ENCODE measurements around the gene DAP. TPM values are rescaled to one million over a fixed set of nuclear protein-coding genes. Genes with fewer than 3 reads are reported as not detected.
"Not testable (repeated sequence)": the region's sequence is repeated elsewhere in the genome, so short reads cannot be mapped to it uniquely, and the experiment has no call there.

DAP gene
- polyA plus RNA-seq, 1 donor from 2014 or later, result 105 TPM

DNA sequence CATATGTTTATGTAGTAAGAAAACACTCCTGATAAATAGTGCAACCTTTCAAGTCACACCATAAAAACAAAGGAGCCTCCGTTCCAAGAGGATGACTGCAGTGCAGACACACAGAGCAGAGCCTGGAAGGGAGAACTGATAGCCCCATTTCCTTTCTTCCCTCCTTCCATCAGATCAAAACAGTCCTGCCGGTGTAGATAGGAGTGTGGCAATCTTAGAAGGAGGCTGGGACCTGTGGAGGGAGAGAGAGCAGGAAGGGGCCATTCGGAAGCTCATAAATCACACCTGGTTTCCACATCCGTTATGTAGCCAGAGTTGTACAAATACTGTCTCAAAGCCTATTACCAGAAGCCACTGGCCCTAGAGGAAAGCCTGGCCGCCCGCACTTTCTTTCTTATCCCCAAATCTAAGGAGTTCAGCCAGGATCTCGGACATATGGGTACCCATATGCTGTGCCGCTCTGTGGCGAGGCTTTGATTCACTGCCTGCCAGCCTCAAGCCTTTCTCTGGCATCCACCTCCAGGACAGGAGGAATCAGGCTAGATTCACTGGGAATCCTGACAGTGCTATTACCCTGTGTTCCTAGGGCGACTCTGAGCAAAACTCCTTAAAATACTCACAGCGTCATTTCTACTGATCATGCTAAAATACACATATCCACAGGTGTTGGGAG lies 26.9 kb downstream of the DAP start:
- H3K4me1 Mint-ChIP-seq, result peaks cover 24 to 46% (median 29%) of the 10 kb centered on the region in 3 donors
- H3K36me3 Mint-ChIP-seq, result peaks cover 5% of the 10 kb centered on the region
- H3K27ac Mint-ChIP-seq, result peak overlapping the region in 1 of 3 donors; percentile 35
- no peaks in the 10 kb centered on the region for H3K27me3 Mint-ChIP-seq
- no peak overlapping the region for H3K4me3 Mint-ChIP-seq
- no peaks in the 10 kb centered on the region for H3K9me3 Mint-ChIP-seq

DNA sequence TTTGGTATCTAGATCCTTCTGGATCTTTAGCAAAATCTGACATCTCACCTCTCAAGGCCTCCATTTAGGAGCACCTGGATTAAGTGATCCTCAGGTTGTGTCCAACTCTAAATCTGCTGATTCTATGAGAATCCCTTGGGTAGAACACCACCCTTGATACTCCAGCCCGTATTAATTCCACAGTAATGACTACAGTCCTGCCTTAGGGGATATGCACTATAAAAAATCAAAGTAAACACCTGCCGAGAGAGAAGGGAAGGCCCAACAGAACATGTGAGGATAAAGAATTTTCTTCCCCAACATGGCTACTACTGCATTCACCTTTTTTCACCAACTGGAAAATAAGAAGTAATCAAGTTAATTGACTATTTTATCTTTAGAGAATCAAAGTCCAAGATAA lies 27.6 kb downstream of the DAP start:
- Mint-ChIP-seq H3K27ac (peak overlapping the region in 2 of 3 donors; percentile 49 to 55), H3K9me3 (no peaks in the 10 kb centered on the region), H3K4me1 (peaks cover 27 to 45% (median 33%) of the 10 kb centered on the region in 3 donors), H3K36me3 (peaks cover 1% of the 10 kb centered on the region), H3K27me3 (no peaks in the 10 kb centered on the region), H3K4me3 (peak overlapping the region in 1 of 4 donors; percentile 7)

DNA sequence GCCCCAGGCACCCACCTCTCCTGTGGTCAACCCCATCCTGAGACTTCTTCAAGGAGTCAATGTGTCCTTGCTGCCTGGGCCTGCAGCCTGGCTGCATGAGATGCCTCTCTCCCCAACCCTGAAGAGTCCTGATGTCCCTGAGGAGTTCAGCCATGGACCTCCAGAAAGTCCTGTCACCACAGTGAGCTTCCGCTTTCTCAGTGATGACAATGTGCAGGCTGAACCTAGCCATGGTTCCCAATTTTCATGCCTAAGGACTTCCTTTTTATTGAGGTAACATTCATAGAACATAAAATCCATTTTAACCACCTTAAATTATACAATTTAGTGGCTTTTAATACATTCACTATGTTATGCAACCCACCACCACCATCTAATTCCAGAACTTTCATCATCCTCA lies 29.1 kb downstream of the DAP start:
- Mint-ChIP-seq H3K4me1 (peaks cover 39 to 54% (median 45%) of the 10 kb centered on the region in 3 donors), H3K9me3 (no peaks in the 10 kb centered on the region), H3K27me3 (no peaks in the 10 kb centered on the region), H3K27ac (peak overlapping the region in 1 of 3 donors; percentile 64), H3K4me3 (no peak overlapping the region), H3K36me3 (peaks cover 1% of the 10 kb centered on the region)

DNA sequence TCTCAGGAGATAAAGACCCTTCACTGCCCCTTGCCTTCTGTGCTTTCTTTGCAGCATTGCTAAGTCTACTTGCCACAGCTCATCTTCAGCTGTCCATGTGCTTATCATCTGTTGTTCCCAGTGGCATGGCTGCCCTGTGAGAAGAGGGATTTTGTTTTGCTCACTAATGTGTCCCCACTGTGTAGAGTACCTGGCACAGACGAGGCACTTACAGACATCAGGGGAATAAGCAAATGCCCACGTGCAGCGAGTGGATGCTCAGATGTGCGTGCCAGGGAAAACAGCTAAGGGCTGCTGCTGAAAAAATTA lies 31.0 kb downstream of the DAP start:
- no peaks in the 10 kb centered on the region for H3K9me3 Mint-ChIP-seq
- H3K4me1 Mint-ChIP-seq, result peaks cover 26 to 46% (median 40%) of the 10 kb centered on the region in 3 donors
- peaks cover 1% of the 10 kb centered on the region for H3K36me3 Mint-ChIP-seq
- no peaks in the 10 kb centered on the region for H3K27me3 Mint-ChIP-seq
- H3K4me3 Mint-ChIP-seq, result peak overlapping the region in 1 of 4 donors; percentile 49
- H3K27ac Mint-ChIP-seq, result peak overlapping the region in 1 of 3 donors; percentile 84

DNA sequence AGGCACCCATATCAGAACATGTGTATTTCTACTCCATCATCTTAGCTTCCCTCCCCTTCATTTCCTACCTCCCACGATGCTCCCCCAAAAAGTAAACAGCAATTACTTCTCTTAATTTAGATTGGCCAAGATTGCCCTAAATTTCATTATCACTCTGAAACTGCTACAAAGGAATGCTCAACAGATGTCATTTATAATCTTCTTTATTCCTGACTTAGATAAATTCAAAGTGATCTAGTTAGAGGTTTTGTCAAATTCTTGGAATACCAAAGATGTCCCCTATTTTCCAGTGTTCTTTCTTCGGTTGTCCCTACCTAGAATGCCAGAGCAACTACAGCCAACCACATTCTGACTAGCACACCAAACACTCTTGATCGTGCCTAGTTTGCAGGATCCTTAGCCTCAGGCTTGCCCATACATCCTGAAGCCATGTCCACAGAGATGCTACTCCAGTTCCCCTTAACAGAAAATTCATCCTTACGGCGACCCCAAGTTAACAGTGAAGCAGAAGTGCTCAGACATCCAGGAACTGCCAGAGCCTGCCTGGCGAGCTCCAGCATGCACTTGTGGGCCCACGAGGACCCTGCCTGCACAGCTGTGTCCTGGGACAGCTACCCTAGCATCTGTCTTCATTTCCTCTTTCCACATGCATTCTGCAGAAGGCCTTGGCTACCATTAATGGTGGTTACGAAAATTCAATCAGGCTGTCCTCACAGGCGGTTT lies 31.6 kb downstream of the DAP start:
- H3K27ac Mint-ChIP-seq, result peak overlapping the region in 1 of 3 donors; percentile 48
- peaks cover 1% of the 10 kb centered on the region for H3K36me3 Mint-ChIP-seq
- no peaks in the 10 kb centered on the region for H3K9me3 Mint-ChIP-seq
- H3K27me3 Mint-ChIP-seq, result no peaks in the 10 kb centered on the region
- H3K4me3 Mint-ChIP-seq, result peak overlapping the region in 2 of 4 donors; percentile 20 to 49
- peaks cover 26 to 46% (median 38%) of the 10 kb centered on the region in 3 donors for H3K4me1 Mint-ChIP-seq

DNA sequence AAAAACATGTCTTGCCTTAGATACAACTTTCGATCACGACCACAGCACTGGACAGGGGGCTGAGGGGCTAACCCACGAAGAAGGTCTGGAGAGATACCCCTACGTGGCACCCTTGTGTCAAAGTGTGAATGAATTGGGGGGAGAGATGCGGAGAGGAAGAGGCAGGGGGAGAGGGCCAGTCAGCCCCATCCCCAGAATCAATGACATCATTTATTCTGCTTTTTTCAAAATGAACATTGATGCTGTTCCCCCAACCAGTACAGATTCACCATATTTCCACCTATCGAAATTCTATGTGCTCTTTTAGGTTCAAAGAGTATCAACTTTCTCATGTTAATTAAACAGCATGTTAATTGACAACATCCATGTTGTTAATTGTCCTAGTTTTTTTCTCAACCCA lies 32.4 kb downstream of the DAP start:
- H3K36me3 Mint-ChIP-seq, result peaks cover 1% of the 10 kb centered on the region
- H3K9me3 Mint-ChIP-seq, result no peaks in the 10 kb centered on the region
- H3K27me3 Mint-ChIP-seq, result no peaks in the 10 kb centered on the region
- peaks cover 26 to 45% (median 35%) of the 10 kb centered on the region in 3 donors for H3K4me1 Mint-ChIP-seq
- peak overlapping the region in 1 of 3 donors; percentile 48 for H3K27ac Mint-ChIP-seq
- H3K4me3 Mint-ChIP-seq, result no peak overlapping the region

DNA sequence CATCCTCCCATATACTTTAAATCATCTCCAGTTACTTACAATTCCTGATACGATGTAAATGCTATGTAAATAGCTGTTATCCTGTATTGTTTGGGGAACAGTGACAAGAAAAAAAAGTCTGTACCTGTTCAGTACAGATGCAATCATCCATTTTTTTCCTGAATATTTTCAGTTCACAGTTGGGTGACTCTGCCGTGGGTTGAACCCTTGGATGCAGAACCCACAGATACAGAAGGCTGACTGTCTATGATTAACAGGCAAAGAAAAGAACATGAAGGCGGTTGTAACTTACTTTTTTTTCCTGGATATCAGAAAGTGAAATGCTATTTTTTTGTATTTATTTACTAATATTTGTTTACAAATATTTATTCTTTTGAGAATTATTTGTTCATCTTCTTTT lies 33.2 kb downstream of the DAP start:
- H3K9me3 Mint-ChIP-seq, result no peaks in the 10 kb centered on the region
- H3K4me3 Mint-ChIP-seq, result no peak overlapping the region
- peaks cover 1% of the 10 kb centered on the region for H3K36me3 Mint-ChIP-seq
- peak overlapping the region in 1 of 3 donors; percentile 34 for H3K27ac Mint-ChIP-seq
- no peaks in the 10 kb centered on the region for H3K27me3 Mint-ChIP-seq
- H3K4me1 Mint-ChIP-seq, result peaks cover 22 to 37% (median 27%) of the 10 kb centered on the region in 3 donors

DNA sequence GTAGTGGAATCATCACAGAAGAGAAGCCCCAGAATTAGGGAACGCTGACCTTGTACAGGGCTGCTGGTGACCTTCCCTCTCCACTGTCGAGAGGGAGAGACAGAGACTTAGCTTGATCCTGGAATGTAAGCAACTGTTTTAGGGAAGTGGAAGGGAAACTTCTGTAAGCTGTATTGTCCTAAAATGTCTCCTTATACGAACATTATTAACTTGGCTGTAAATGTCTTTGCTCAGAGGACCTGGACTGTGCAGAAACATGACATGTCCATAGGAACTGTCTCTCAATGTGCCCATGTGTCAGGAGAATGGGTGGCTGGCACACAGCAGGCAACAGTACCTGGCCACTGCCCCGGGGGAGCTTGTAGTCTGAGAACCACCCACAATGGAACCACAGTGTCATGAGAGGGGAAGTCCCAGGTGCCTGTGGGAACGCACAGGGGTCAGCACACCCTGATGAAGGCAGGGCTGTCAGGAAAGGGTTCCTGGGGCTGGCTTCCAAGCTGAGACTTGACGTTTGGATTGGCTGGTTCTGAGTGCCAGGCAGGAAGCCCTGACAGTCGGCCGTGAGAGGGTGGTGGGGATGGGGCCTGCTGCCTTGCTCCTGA lies 34.0 kb downstream of the DAP start:
- Mint-ChIP-seq H3K4me3 (peak overlapping the region in 1 of 4 donors; percentile 78), H3K36me3 (no peaks in the 10 kb centered on the region), H3K4me1 (peaks cover 21 to 30% (median 21%) of the 10 kb centered on the region in 3 donors), H3K27me3 (no peaks in the 10 kb centered on the region), H3K27ac (peak overlapping the region in 1 of 3 donors; percentile 54), H3K9me3 (no peaks in the 10 kb centered on the region)

DNA sequence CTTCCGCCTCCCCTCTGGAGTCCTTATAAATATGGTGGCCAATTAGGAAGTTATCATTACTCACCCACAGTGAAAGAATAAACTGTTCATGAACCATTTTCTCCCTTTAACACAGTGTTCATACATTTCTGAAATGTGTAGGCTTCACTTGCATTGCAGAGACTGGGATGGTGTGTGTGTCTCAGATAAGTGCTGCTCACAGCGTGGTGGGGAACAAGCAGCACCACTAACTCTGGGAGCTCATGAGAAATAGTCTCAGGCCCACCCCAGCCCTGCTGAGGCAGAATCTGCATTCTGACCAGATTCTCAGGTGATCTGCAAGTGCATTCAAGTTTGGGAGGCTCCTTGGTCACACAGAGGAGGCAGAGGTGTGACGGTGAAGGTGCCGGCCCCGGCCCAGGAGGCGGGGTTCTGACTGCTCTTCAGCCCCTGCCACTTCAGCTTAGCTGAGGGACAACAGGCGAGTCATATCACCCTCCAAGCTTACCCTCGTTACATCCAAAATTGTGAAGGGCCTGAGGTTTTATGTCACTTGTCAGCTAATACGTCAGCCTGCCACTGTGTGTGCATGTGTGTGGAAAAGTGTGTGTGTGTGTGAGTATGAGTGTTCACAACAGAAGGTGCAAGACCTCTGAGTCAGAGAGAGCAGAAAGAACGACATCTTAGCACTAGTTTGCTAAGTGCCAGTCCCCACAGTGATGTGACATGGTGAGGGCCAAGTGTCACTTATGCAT lies 34.7 kb downstream of the DAP start:
- no peaks in the 10 kb centered on the region for H3K27me3 Mint-ChIP-seq
- H3K27ac Mint-ChIP-seq, result peak overlapping the region in 2 of 3 donors; percentile 15 to 54
- H3K4me1 Mint-ChIP-seq, result peaks cover 21 to 30% (median 21%) of the 10 kb centered on the region in 3 donors
- H3K4me3 Mint-ChIP-seq, result peak overlapping the region in 1 of 4 donors; percentile 65
- H3K9me3 Mint-ChIP-seq, result no peaks in the 10 kb centered on the region
- H3K36me3 Mint-ChIP-seq, result no peaks in the 10 kb centered on the region

DNA sequence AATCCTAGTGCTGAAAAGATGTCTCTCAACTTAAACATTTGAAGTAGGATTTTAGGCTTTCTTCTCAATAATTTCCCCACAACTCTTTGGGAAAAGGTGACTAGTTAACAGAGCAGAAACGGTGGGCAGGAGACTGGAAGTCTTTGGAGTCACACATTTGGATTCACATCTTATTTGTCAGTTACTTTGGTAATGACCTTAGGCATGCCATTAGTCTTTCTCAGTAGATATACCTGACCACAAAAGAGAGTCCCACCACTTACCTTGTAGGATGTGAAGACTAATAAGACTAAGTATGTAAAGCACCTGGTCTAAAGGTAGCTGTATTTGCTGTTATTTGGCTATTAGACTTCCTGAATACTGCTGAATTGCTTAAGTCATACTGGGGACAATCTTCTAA lies 35.4 kb downstream of the DAP start:
- no peaks in the 10 kb centered on the region for H3K27me3 Mint-ChIP-seq
- H3K27ac Mint-ChIP-seq, result no peak overlapping the region
- no peaks in the 10 kb centered on the region for H3K9me3 Mint-ChIP-seq
- H3K4me1 Mint-ChIP-seq, result peaks cover 21 to 30% (median 21%) of the 10 kb centered on the region in 3 donors
- no peak overlapping the region for H3K4me3 Mint-ChIP-seq
- peaks cover 3% of the 10 kb centered on the region for H3K36me3 Mint-ChIP-seq

DNA sequence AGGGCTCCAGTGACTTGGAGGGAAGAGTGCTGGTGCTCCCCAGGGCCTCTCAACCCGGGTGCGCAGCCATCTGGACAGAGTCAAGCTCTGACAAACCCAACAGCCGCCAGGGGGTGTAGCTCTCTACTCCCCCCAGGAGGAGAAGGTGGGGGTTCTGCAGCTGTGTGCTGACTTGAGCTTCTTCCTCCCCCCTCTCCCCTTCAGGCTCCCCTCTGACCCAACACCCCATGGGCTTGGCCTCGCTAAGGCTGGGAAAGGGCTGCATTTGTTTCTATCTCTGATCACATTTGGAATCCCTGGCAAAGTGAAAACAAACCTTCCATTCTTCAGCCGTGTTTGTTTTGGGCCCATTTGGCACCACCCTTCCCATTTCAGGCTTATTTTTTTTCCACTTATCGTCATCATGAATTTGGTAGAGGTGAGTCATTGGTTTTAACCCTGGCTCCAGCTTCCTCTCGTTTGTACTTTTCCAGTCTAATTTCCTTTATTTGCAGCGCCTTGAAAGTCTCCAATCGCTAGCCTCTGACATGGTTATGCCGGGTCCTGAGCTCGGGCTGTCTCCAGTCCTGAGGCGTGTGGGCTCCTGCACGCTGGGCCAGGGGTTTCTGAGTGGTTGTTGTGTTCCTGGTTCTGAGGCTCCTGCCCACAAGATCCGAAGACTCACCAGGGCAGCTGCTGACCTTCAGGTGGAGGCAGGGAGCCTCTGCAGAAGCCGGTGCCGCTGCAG lies 36.1 kb downstream of the DAP start:
- H3K4me1 Mint-ChIP-seq, result peaks cover 20 to 28% (median 21%) of the 10 kb centered on the region in 3 donors
- peaks cover 3% of the 10 kb centered on the region for H3K36me3 Mint-ChIP-seq
- no peaks in the 10 kb centered on the region for H3K27me3 Mint-ChIP-seq
- no peak overlapping the region for H3K4me3 Mint-ChIP-seq
- H3K9me3 Mint-ChIP-seq, result no peaks in the 10 kb centered on the region
- no peak overlapping the region for H3K27ac Mint-ChIP-seq

DNA sequence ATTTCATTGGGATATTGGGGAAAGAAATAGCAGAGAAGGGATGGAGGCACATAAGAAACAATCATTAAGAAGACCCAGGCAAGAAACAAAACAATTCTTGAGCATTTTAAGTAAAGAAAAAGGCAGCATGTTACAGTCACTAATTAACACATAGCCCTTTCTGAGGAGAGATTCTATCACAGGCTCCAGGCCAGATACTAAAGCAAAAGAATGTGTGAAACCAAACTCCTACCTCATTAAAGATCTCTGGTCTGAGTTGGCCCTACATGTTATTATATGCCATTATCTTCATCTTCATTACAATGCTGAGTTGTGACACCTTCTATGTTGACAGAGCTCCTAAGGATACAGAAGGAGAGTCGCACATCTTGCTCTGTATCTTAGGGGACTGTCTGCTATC lies 37.5 kb downstream of the DAP start:
- no peaks in the 10 kb centered on the region for H3K9me3 Mint-ChIP-seq
- H3K4me1 Mint-ChIP-seq, result peaks cover 17 to 23% (median 19%) of the 10 kb centered on the region in 3 donors
- H3K27ac Mint-ChIP-seq, result no peak overlapping the region
- peaks cover 3% of the 10 kb centered on the region for H3K36me3 Mint-ChIP-seq
- no peaks in the 10 kb centered on the region for H3K27me3 Mint-ChIP-seq
- H3K4me3 Mint-ChIP-seq, result no peak overlapping the region

DNA sequence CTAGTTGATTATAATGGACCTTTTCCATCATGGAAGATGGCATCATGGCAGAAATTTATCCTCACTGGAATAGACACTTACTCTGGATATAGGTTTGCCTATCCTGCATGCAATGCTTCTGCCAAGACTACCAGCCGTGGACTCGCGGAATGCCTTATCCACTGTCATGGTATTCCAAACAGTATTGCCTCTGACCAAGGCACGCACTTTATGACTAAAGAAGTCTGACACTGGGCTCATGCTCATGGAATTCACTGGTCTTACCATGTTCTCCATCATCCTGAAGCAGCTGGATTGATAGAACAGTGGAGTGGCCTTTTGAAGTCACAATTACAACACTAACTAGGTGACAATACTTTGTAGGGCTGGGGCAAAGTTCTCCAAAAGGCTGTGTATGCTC lies 40.3 kb downstream of the DAP start:
- not testable (repeated sequence) for H3K4me3 Mint-ChIP-seq, H3K36me3 Mint-ChIP-seq, H3K4me1 Mint-ChIP-seq, H3K9me3 Mint-ChIP-seq, H3K27me3 Mint-ChIP-seq, H3K27ac Mint-ChIP-seq

DNA sequence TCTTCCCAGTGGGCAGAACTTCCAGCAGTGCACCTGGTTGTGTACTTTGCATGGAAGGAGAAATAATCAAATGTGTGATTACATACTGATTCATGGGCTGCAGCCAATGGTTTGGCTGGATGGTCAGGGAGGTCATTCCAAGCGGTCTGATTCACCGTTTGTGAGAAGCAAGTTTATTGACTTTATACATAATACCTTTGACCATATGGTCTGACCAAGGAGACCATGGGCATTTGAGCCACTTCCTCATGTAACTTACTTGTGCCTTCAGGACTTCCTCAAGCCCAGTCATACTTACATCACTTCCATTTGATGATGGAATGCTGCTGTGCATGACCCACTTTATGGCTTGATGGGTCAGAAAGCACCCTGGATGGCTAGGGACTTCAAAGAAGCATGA lies 41.1 kb downstream of the DAP start:
- Mint-ChIP-seq H3K36me3 (peaks cover 5% of the 10 kb centered on the region), H3K4me1 (peaks cover 0 to 6% (median 0%) of the 10 kb centered on the region in 3 donors), H3K27ac (no peak overlapping the region), H3K27me3 (no peaks in the 10 kb centered on the region), H3K9me3 (no peaks in the 10 kb centered on the region), H3K4me3 (no peak overlapping the region)

Measured in IgD-negative memory B cell (primary cell).